GM19468 (cell line): Measurements from ENCODE around the gene ATP5PO.
"Not testable (repeated sequence)": the region's sequence is repeated elsewhere in the genome, so short reads cannot be mapped to it uniquely, and the experiment has no call there.

Experiments used
- ATAC-seq: cut with Tn5 transposase; IDR thresholded peaks from one replicate; pipeline ENCODE4 v1.9.1; 2021; ENCODE audit warnings: mild to moderate bottlenecking, moderate library complexity, moderate number of reproducible peaks; ENCODE audit not compliant: unreplicated experiment; ENCODE audit errors: extremely low read depth

Gene ATP5PO

DNA sequence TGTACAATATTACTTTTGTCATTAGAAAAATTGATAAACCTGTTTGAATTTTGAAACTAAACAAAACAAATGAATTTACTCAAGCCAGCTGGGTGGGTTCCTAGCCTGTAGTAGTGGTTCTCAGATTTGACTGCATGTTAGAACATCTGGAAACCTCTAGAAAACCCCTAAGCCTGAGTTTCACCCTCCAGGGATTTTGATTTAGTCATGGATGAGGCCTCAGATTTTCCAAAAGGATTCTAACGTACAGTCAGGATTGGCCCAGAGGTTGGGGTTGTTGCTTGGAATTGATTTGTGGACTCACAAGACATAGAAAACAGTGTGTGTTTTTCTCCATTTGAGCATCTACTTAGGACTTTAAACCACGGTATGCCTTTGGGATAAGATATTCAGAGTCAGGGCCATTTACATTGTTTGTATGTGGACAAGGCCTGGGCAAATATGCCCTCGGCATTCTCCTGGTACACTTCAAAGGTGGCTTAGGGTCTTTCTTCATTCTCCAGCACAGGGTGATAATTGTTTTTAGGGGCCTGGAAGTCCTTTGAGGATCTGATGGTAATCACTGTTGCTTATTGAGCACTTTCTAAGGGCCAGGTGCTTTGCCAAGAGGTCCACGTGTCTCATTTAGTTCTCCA lies 42.6 kb downstream of the ATP5PO start:
- no peak for ATAC-seq

DNA sequence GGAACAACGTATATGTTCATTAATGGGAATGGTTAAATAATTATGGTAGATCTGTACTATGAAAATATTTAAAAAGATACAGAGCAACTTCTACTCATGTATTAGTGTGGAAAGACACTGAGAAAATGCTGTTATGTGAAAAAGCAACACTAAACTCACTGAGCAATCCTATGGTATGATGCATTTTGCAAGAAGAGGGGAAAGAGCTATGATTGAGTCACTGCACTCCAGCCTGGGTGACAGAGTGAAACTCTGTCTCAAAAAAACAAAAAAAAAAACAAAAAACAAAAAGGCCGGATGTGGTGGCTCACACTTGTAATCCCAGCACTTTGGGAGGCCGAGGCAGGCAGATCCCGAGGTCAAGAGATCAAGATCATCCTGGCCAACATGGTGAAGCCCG lies 44.4 kb downstream of the ATP5PO start:
- ATAC-seq, result no peak

DNA sequence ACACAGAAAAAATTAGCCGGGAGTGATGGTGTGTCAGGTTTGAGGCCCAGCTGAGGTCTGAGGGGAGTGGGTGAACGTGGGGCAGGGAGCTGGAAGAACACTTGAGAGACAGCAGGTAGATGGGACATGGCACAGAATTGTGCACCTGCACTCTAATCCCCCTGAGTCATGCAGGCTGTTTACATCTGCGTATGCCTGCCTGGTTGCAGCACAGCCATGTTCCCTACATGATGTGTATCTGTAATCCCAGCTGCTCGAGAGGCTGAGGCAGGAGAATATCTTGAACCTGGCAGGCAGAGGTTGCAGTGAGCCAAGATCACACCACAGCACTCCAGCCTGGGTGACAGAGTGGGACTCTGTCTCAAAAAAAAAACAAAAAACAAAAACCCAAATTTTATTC lies 44.8 kb downstream of the ATP5PO start:
- ATAC-seq, result no peak

DNA sequence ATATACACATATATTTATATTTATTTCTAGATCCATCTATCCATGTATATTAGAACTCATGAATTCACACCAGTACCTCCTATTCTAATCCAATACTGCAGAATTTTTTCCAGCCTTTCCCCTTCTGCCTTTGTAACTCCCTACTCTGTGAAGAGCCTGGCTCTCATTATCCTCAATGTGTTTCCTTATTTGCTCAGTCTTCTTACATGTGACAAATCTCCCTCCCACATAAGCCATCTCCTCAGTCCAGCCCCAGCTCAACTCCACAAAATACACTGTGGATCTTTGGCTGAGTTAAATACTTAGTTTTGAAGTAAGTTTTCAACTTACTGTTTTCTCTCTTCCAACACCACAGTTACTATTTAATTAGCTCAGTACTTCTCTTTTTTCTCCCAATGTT lies 45.7 kb downstream of the ATP5PO start:
- ATAC-seq, result no peak

DNA sequence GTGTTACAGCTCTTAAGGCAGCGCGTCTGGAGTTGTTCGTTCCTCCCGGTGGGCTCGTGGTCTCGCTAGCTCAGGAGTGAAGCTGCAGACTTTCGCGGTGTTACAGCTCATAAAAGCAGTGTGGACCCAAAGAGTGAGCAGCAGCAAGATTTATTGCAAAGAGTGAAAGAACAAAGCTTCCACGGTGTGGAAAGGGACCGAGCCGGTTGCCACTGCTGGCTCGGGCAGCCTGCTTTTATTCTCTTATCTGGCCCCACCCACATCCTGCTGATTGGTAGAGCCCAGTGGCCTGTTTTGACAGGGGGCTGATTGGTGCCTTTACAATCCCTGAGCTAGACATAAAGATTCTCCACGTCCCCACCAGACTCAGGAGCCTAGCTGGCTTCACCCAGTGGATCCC lies 47.7 kb downstream of the ATP5PO start:
- not testable (repeated sequence) for ATAC-seq

DNA sequence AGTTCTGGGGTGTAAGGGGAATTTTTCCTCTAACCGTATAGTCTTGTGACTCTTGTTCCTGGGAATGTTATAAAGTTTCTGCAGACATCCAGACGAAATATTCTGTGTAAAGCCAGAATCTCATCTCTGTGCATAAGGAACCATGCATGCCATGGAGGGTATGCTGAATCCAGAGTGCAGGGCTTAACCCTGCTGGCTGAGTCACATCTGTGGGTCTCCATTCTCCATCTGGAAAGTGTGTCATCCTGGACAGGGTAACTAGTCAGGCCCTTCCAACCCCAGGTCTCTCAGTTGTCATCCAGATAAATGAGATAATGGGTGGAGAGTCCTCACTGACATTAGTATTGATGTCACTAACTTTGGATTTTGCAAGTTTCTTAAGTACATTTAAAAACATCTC lies 48.8 kb downstream of the ATP5PO start:
- ATAC-seq, result no peak

DNA sequence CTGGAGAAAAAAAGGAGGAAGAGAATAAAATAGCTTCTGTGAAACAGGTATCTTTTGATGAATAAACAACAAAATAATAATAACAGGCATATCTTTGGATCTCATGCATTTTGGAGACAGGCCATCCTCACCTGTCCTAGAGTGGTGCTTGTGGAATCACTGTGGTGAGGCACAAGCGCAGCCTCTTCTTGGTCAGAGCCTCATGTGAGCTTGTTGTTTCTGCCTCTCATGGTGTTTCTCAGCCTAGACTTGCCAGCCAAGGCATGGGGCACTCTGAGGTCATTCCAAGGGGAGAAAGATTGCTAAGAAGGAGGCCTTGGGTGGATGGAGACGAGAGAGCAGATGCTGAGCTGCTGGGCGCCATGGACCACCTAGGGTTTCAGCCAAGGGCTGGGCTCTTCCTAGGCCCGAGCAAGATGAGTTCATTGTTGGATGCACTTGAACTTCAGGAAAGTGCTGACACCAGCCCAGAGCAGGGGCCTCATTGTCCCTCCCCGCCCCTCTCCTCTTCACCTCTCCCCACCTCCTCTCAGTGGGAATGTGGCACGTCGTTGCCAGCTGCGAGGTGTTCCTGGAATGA lies 49.5 kb downstream of the ATP5PO start:
- ATAC-seq, result no peak

DNA sequence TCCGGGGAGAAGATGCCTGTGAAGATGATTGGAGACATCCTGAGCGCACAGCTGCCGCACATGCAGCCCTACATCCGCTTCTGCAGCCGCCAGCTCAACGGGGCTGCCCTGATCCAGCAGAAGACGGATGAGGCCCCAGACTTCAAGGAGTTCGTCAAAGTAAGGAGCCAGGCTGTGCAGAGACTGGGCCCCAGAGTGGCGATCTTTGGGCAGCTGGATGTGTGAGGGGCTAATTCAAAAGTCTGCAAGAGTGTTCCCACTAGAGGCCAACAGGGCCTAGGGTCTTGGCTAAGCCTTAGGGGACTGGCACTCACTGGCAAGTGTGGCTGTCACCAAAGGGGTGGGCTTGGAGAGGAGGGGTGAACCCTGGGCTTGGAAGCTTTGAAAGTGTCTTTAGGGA lies 50.4 kb downstream of the ATP5PO start:
- ATAC-seq, result no peak

DNA sequence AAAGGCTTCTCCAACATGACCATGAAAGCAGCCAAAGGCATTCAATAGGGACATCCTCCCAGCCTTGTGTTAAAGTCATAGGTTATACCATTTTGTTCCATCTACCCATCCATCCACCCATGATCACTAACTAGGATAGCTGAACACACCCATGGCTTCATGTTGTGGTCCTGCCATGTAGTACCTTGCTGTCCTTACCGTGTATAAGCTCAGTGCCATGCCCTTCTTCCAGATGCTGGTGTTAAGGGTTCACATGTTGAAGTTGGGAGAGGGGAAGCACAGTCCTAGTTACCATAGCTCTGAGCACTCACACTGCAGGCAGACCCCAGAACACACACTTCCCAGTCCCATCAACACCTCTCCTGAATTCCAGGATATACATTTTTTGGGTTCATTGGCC lies 51.5 kb downstream of the ATP5PO start:
- ATAC-seq, result no peak

DNA sequence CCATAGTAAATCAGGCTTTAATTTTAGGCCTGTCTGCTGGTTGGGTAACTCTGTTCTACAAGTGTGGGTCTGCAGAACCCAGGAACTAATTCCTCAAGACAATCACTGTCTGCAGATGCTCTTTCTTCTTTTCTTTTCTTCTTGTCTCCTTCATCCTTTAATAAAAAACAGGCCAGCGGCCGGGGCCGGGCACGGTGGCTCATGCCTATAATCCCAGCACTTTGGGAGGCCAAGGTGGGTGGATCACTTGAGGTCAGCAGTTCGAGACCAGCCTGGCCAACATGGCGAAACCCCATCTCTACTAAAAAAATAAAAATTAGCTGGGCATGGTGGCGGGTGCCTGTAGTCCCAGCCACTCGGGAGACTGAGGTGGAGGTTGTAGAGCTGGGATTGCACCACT lies 52.4 kb downstream of the ATP5PO start:
- ATAC-seq, result not testable (repeated sequence)

DNA sequence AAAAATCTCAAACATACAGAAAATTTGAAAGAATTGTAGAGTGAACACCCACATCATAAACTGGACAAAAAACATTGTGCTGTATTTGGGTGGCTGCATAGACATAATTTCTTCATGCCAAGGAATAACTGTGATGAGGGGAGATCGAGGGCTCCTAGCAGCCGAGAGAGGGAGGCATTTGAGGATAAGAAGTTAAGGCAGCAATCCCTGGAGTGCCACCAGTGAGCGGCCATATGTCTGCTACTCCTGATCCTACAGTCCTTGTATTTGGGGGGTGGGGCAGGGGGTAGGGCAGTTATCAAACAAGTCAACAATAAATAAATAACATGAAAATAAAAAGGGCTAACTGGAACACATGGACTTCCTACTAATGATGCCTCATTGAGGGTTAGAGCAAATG lies 54.5 kb downstream of the ATP5PO start:
- no peak for ATAC-seq

DNA sequence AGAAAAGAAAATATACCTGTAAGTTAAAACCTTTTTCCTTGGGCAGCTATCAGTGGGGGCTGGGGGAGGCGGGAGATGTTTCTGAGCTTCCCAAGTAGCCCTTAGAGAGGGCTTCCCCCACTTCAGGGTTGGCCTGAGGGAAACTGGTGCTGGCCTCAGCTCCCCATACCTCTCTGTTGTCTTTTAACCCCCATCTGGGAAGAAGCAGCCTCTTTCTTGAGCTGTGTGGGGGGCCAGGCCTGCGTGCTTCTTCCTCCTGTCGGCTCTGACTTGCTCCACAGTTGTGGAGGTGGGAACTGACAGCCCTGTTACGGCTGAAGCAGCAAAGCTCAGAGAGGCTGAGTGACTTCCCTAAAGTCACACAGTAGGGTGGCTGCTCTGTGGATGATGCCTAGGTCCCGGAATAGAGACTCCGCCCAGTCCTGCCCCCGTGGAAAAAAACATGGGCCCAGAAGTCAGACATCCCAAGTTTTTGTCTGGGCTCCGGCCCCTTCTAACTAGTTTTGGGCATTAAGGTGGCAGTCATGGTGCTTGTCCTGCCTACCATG lies 55.2 kb downstream of the ATP5PO start:
- no peak for ATAC-seq

DNA sequence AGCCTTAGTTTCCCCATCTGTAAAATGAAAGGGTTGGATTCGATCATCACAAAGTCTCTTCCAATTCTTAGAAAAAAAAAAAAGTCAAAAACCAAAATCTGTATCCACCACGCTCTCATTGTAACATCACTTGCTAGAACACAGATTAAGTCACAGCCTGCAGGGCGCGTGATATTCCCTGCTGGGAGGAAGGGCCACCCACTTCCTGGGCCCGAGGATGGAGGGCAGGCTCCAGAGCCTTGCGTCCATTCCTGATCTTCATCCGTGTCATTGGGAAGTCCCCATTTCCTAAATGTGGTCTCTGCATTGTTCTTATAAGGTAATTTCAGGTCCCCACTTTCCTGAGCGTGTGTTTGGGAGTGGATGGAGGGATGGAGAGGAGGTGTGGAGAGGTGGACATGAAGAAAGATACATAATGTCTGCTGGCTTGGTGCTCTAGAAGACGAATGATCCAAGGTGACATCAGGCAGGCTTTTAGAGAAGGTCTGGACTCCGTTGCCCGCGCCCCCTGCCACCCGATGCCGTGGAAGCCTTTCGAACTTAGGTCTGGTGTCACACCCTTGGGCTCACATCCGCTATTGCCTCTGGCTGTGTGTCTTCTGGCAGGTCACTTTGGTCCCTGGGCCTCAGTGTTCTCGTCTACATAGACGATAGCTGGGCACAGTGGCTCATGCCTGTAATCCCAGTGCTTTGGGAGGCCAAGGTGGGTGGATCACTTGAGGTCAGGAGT lies 56.1 kb downstream of the ATP5PO start:
- ATAC-seq, result no peak

DNA sequence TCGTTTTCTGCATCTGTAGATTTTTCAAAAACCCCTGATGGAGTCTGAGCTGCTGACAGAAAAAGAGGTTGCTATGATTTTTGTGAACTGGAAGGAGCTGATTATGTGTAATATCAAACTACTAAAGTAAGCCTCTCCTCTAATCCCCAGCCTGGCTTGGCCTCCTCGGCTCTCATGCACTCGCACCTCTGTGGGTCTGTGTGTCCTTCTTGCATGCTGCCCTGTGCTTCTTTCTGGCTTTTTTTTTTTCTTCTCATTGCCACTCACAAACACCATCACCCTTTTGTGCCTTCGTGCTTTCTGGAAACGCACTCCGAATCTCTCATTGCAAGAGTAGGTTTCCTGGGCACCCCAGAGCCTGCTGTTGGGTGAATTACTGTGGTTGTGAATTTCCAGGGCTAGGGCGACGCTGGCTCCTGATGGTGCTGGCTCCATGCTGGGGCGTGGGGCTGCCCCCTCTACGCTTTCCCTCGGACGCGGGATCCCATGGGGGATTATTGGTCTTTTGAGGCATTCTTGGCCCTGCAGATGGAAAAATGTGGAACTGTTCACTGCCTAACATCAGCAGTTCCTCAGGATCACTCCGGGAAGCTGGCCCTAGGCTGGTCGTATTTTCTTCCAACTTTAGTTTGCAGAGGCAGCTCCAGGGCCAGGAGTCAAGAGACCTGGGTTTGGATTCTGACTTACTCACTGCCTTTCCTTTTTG lies 56.8 kb downstream of the ATP5PO start:
- ATAC-seq, result no peak

DNA sequence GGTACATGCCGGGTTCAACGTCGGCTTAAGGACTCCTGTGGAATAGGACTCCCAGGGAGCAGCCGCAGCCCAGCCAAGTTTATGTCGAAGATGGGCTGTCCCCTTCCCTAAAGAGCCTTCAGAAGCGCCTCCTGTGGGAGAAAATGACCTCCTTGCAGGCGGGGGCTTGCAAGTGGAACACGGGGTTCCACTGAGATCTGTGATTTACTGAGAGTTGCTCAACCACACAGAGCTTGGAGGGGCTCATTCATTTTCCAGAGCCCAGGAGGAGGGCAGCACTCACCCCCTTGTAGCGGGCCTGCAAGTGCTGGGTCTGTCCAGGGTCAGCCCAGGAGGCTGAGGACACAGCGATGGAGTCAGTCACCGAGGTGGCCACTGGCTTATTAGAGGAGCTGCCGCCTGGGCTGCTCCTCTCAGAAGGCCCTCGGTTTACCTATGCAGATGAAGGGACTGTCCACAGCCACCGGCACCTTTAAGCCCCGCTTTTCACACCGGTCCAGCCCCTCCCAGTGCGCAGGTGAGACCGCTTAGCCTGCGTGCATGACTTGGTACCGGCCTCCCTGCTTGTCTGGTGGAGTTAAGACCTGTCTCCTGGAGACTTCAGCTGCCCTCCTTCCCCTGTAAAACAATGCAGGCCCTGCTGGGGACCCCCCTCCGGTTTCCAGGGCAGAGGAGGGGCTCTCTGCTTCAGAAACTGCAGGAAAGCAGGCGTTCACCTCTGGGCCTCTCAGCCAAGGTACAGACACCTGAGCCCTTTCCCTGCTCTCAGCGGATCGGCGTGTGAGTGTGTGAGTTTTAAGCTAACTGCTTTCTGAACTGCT lies 57.5 kb downstream of the ATP5PO start:
- ATAC-seq, result no peak

DNA sequence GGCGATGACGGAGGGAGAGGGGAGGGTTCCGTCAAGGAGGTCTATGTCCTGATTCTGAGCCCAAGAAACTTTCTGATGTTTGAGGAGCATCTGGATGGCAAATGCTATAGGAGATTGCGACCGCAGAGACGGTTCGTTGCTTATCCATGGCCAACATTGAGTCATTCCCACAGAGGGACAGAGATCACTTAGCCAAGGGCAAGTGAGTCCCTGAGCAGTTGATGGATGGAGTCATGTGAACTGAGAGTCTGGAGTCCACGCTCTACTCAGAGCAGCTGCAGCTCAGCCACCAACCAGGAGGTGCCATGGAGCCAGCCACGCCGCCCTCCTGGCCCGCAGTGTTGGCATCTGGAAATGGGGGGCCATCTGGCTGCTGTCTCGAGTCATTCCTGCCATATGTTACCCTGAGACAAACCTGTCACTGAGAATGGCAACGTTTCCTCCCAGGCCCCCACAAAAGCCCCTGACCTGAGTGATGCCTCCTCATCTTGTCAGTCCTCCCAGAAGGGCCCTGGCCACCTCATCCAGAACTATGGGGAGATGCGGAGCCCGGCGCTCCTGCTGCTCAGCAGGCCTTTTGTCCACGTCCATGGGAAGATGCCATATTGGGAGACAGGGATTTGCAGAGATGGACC lies 58.6 kb downstream of the ATP5PO start:
- ATAC-seq, result no peak

DNA sequence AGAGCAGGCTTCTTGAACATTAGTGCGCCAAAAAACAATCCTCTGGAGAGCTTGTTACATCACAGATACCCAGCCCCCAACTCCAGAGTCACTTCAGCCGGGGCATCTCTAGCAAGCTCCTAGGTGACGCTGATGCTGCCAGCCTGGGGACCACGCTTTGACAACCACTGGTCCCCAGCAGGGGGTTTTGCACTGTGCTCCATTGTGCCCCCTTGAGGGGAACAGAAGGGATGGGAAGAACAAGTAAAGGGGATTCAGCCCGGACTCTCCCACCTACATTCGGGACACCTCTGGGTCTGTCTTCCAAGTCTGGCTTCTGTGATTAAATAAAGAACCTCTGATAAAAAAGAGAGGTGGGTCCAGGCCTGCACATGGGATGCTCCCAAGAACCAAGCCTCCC lies 60.4 kb downstream of the ATP5PO start:
- ATAC-seq, result no peak

DNA sequence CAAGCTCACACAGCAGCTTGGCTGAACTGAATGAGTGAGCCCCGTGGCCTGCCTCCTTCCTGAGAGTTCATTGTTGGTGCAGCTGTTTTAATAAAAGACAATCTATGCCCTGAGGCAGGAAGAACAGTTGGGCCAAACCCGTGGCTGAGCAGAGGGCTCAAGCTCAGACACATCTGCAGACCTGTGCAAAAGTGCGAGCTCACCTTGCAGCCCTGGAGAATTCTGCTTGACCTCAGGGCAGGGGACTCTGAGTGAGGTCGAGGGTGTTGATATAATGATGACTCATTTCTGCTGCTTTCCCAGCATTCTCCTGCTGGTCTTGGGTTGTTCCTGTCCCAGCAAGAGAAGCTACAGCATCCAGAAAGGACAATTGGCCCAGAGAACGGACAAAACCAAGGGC lies 61.0 kb downstream of the ATP5PO start:
- no peak for ATAC-seq
